T-helper 1 cell treated with Interleukin-12 subunit alpha and Interleukin-12 subunit beta and Interleukin-4 antibody, amounts not matched to agents 30 μg/mL and 1 μg/mL, for 36 hours (primary cell): Measurements from ENCODE around the gene OSGEP.

Experiments used
- H3K27ac Mint-ChIP-seq: one replicate; pipeline ENCODE4 v1.8.0; 2021; ENCODE audit warnings: mild to moderate bottlenecking, mixed read lengths
- H3K27me3 Mint-ChIP-seq: one replicate; pipeline ENCODE4 v1.8.0; 2021; ENCODE audit warnings: low read depth, mixed read lengths
- H3K36me3 Mint-ChIP-seq: one replicate; pipeline ENCODE4 v1.8.0; 2021; ENCODE audit warnings: low read depth, mixed read lengths
- H3K4me1 Mint-ChIP-seq: one replicate; pipeline ENCODE4 v1.8.0; 2021; ENCODE audit warnings: low read depth, mixed read lengths
- H3K4me3 Mint-ChIP-seq: one replicate; pipeline ENCODE4 v1.8.0; 2021; ENCODE audit warnings: mild to moderate bottlenecking, moderate library complexity, mixed read lengths
- H3K9me3 Mint-ChIP-seq: one replicate; pipeline ENCODE4 v1.8.0; 2021; ENCODE audit warnings: mixed read lengths

The OSGEP gene

DNA sequence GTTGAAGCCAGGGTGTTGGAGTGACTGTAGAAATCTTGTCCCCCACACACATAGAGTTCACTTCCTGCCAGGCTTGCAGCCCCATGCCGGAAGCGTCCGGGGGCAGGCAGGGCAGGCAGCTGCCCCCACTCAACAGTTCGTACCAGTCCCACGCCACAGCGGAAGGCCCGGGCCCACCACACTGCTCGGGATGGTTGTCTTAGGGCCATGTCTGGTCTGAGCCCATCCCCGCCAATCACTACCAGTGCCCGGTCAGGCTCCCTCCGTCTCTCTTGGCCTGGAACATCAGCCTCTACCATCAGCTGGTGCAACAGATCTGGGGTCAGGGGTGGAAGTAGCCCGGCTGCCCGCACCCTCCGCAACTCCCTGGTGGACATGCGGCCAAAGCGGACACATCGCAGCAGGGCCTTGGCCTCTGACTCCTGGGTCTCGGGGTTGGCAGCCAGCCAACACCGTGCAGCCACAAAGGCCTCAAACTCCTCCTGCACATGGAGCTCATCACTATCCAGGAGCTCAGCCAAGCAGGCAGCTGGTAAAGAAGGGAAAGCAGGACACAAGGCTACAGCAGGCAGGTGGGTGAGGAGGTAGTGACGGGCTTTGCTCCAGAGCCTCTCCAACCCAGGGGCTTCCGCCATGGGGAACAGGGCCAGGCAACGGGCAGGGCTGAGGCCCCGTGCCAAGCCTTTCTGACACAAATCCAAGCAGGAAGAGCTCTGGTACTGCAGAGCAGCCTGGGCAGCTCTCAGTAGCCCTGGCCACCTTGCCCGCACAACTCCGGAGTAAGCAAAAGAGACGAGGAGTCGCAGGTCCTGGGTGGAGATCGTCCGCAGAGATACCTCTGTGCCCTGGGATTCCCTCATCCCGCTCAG is 24.6 kb downstream of the OSGEP start:
- H3K36me3 Mint-ChIP-seq, result no peaks in the 10 kb centered on the region
- H3K9me3 Mint-ChIP-seq, result no peaks in the 10 kb centered on the region
- no peaks in the 10 kb centered on the region for H3K27me3 Mint-ChIP-seq
- H3K27ac Mint-ChIP-seq, result no peak overlapping the region
- no peak overlapping the region for H3K4me3 Mint-ChIP-seq
- H3K4me1 Mint-ChIP-seq, result peaks cover 17% of the 10 kb centered on the region

DNA sequence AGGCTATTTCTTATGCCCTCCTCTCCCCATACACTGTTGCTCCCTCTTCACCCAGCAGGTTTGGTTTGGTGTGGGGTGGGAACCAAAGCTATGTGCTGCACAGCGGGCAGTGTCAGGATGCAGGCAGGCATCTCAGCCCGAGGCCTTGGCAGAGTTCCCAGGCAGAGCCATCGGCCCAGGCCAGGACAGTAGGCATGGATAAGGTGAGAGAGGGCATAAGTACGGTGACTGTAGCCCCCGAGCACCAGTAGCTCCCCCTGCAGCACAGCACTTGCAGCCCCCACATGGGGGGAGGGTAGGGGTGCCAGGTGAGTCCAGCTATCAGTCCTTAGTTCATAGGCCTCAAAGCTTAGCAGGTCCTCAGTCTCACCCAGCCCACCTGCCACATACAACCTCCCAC is 25.8 kb downstream of the OSGEP start:
- Mint-ChIP-seq H3K4me1 (peaks cover 17% of the 10 kb centered on the region), H3K4me3 (no peak overlapping the region), H3K9me3 (no peaks in the 10 kb centered on the region), H3K27ac (no peak overlapping the region), H3K36me3 (no peaks in the 10 kb centered on the region), H3K27me3 (no peaks in the 10 kb centered on the region)

DNA sequence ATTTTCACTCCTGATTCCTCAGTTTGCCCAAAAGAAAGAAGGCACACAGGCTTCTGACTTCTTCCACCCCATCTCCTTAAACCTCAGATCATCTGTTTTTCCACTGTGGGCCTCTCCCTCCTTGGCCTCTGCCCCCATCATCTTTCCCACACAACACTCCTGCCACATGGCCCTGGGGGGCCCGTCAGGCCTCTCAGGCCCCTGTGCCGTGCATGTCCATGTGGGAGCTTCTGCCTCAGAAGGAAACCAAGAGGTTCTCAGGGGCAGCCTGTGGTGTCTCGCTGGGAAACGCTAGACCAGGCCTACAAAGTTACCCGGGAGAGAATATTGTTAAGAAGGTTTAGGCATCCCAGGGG is 26.6 kb downstream of the OSGEP start:
- Mint-ChIP-seq H3K4me3 (peak overlapping the region; percentile 19), H3K27ac (peak overlapping the region; percentile 66), H3K36me3 (no peaks in the 10 kb centered on the region), H3K27me3 (no peaks in the 10 kb centered on the region), H3K4me1 (peaks cover 17% of the 10 kb centered on the region), H3K9me3 (no peaks in the 10 kb centered on the region)

DNA sequence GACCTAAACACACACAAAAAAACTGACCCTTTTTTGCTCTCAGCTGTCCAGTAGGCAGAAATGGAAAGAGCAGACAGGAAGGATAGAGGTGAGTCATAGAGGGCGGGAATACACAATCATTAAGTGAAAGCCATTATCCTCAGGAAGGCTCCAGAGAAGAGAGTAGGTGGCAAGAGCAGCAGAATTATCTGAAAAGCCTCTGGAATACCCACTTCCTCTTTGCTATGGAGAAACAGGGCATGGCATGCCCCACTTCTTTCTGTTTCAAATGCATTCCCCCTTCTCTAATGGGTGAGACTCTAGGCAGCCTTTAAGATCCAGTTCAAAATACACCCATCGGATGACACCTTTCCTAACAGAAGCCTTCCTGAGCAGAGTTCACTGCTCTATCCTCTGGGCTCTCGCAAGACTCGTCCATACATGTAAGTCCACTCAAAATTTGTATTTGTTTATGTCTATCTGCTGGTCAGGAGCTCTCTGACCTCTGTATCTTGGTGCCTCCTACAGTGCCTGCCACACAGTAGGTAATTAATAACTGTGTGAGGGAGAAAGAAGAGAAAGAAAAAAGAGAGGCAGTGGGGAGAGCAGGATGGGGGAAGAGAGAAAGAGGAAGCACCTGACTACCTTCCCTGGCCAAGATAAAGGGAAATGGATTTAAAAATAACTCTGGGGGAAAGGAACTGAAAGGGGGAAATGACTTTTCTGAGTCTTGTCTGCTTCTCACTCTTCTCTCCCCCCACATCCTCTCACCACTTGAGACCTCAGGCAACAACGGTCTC is 27.2 kb downstream of the OSGEP start:
- no peaks in the 10 kb centered on the region for H3K27me3 Mint-ChIP-seq
- no peaks in the 10 kb centered on the region for H3K36me3 Mint-ChIP-seq
- H3K4me3 Mint-ChIP-seq, result peak overlapping the region; percentile 19
- H3K27ac Mint-ChIP-seq, result peak overlapping the region; percentile 66
- H3K4me1 Mint-ChIP-seq, result peaks cover 17% of the 10 kb centered on the region
- H3K9me3 Mint-ChIP-seq, result no peaks in the 10 kb centered on the region

DNA sequence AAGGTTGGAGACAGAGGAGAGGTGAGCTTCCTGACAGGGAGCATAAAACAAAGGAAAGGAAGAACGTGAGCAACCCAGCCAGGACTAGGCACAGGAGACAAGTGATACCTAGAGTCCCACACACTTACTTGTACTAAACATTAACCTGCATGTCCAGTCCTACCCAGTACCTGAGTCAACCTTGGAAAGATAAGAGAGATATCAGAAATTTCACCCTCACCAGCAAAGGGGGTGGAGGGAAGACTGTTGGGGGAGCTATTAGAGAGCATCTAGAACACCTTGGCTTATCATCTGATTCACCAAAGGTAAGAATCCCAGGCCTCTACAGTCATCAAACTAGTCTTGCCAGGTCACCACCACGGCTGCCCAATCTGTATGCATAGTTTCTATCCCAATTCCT is 29.8 kb downstream of the OSGEP start:
- Mint-ChIP-seq H3K4me1 (peaks cover 17% of the 10 kb centered on the region), H3K27ac (no peak overlapping the region), H3K27me3 (no peaks in the 10 kb centered on the region), H3K4me3 (no peak overlapping the region), H3K36me3 (no peaks in the 10 kb centered on the region), H3K9me3 (no peaks in the 10 kb centered on the region)

DNA sequence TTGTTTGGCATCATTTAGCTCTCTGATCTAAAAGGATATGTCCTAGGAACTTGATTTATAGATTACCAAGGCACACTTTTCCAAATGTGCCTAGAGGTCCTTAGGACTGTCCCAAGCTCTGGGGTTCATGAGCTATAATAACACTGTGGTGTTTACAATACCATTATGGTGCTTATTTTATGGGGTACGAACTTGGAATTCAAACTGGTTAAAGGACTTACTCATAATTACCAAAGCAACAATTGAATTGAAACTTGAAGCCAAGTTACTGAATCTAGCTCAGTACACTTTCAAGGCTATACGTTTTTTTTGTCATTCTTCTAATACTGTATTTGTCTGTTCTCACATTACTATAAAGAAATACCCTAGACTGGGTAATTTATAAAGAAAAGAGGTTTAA is 31.7 kb downstream of the OSGEP start:
- Mint-ChIP-seq H3K4me1 (peaks cover 8% of the 10 kb centered on the region), H3K27ac (no peak overlapping the region), H3K9me3 (no peaks in the 10 kb centered on the region), H3K4me3 (no peak overlapping the region), H3K27me3 (no peaks in the 10 kb centered on the region), H3K36me3 (no peaks in the 10 kb centered on the region)

DNA sequence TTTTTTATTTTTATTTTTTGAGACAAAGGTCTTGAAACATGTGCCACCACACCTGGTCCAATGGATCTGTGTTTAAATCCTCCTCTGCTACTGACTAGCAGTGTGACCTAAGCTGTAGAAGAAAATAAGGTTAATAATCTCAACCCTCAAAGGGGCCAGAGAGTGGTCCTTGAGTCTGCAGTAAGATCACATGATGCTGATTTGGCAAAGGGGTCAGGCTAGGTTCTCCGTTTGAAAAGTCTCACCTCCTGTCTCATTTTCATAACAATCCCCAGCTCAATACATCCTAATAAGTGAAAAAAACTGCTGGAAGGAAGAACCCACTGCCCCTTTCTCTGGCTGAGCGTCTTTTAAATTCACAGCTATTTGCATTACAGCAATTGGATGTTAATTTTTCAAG is 33.3 kb downstream of the OSGEP start:
- Mint-ChIP-seq H3K4me3 (no peak overlapping the region), H3K9me3 (no peaks in the 10 kb centered on the region), H3K27me3 (no peaks in the 10 kb centered on the region), H3K36me3 (no peaks in the 10 kb centered on the region), H3K4me1 (no peaks in the 10 kb centered on the region), H3K27ac (no peak overlapping the region)

DNA sequence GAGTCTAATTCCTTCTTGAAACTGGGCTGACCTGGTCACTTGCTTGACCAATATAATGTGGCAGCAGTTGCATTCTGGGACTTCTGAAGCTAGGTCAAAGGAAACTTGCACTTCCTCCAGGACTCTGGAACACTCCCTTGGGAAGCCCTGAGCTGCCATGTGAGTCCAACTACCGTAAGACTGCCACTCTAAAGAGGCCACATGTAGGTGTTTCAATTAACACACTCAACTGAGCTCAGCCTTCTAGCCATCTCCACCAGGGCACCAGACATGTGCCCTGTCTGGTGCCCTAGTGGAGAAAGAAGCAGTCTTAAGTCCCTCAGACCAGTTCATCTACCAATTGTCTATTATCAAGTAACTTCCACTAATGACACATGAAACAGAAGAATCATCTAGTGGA is 35.2 kb downstream of the OSGEP start:
- Mint-ChIP-seq H3K4me1 (peaks cover 5% of the 10 kb centered on the region), H3K27ac (no peak overlapping the region), H3K27me3 (no peaks in the 10 kb centered on the region), H3K4me3 (no peak overlapping the region), H3K36me3 (no peaks in the 10 kb centered on the region), H3K9me3 (no peaks in the 10 kb centered on the region)

DNA sequence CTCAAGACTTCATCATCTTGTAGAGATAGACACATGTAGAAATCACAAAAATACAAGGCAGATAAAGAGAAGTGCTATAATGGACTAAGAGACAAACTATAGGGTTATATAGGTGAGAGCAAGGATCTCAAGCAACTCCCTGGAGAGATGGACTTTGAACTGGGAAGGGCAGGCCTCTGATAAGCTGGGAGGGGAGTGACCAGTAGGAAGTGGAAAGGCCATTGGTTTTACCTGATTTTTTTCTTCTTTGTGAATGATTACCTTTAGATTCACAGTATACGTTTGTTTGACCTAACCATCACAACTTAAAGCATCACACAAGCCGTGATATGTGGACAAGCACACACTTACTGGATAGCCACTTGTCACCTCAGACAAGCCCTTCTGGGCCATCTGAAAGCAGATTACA is 36.1 kb downstream of the OSGEP start:
- Mint-ChIP-seq H3K27ac (no peak overlapping the region), H3K4me3 (no peak overlapping the region), H3K36me3 (peaks cover 1% of the 10 kb centered on the region), H3K27me3 (no peaks in the 10 kb centered on the region), H3K9me3 (no peaks in the 10 kb centered on the region), H3K4me1 (peaks cover 12% of the 10 kb centered on the region)

DNA sequence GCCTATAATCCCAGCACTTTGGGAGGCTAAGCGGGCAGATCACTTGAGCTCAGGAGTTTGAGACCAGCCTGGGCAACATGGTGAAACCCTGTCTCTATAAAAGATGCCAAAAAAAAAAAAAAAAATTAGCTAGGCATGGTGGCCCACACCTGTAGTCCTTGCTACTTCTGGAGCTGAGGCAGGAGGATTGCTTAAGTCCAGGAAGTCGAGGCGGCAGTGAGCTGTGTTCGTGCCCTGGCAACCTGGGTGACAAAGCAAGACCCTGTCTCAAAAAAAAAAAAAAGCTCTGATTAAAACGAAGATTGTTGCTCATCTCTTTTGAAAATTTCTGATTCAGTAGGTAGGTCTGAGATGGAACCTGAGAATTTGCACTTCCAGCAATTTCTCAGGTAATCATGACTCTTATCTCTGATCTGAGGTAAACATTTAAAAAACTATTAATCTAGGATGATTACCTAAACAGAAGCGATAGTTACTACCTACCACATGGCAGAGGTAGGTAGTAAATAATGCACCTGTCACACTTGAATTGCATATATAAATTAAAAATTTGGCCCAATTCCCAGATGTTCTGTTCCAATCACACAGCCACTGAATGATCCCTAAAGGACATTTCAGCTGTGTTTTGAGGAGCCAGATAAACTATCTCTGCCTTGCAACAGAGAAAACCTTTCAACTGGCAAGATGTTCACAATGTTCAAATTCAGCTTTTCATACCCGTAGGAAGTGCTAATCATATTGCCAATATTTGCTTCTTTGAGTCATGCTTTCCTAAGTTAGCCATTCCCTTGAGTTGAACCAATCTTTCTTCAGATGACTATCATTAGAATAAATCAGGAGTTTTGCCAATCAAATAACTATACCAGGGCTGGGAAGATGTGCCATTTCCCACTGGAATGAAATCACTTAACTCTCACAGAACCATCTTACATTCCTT is 37.1 kb downstream of the OSGEP start:
- Mint-ChIP-seq H3K4me1 (peaks cover 13% of the 10 kb centered on the region), H3K4me3 (no peak overlapping the region), H3K27ac (no peak overlapping the region)

DNA sequence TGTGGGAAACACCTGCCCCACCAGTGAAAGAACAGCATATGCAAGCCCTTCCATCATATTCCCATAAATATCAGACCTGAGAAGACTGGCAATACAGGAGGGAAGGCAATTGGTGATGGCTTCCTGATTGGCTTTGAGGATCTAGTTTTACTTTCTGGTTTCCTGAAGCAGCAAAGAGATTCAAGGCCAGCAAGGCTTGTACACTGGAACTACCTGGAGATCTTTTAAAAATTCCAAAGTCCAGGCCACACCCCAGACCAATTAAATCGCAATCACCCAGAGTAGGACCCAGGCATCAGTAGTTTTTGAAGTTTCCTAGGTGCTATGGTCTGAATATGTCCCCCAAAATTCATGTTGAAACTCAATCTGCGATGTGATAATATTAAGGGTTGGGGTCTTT is 38.4 kb downstream of the OSGEP start:
- H3K4me3 Mint-ChIP-seq, result no peak overlapping the region
- no peak overlapping the region for H3K27ac Mint-ChIP-seq
- peaks cover 21% of the 10 kb centered on the region for H3K4me1 Mint-ChIP-seq
- H3K27me3 Mint-ChIP-seq, result no peaks in the 10 kb centered on the region
- no peaks in the 10 kb centered on the region for H3K9me3 Mint-ChIP-seq
- peaks cover 3% of the 10 kb centered on the region for H3K36me3 Mint-ChIP-seq

More for the DNA sequence above, 37.1 kb downstream of the OSGEP start:
- no peaks in the 10 kb centered on the region for H3K27me3 Mint-ChIP-seq
- H3K9me3 Mint-ChIP-seq, result no peaks in the 10 kb centered on the region
- H3K36me3 Mint-ChIP-seq, result peaks cover 1% of the 10 kb centered on the region

DNA sequence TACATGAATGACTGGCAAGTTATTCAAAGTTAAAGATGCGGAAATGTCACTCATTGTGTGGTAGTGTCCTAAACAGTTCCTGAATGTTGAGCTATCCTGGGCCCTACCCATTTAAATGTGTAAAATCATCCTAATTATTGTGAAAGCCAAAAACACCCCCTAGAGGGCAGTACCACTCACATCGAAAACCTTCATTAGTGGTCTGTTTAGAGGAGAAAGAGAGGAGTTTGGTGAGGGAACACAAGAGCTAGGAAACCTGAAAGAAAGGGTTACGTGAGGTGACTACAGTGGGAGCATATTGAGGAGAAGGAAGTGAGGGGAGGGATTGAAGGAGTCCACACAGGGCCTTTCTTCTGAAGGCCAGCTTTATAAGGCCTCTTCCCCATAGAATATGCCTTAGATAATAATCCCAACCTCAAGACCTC is 38.8 kb downstream of the OSGEP start:
- peaks cover 24% of the 10 kb centered on the region for H3K4me1 Mint-ChIP-seq
- H3K27me3 Mint-ChIP-seq, result no peaks in the 10 kb centered on the region
- H3K9me3 Mint-ChIP-seq, result no peaks in the 10 kb centered on the region
- H3K4me3 Mint-ChIP-seq, result no peak overlapping the region
- H3K36me3 Mint-ChIP-seq, result peaks cover 3% of the 10 kb centered on the region
- H3K27ac Mint-ChIP-seq, result peak overlapping the region; percentile 11

DNA sequence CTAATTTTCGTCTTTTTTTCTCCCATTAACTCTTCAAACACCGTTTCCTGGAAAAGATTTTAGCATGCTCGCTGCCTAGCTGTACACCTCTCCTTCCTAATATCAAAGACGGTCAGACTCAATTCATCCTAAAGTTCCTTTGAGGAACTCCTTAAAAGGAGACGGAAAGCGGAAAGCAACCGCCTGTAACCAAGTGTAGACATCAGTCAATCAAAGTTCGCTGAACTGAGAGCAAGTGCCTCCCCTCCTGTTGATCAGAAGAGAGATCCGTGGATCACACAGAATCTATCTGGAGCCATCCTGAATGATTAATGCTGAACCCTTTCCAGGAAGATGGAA is 40.9 kb downstream of the OSGEP start:
- H3K36me3 Mint-ChIP-seq, result peaks cover 5% of the 10 kb centered on the region
- no peaks in the 10 kb centered on the region for H3K27me3 Mint-ChIP-seq
- no peaks in the 10 kb centered on the region for H3K9me3 Mint-ChIP-seq
- peaks cover 30% of the 10 kb centered on the region for H3K4me1 Mint-ChIP-seq
- peak overlapping the region; percentile 99 for H3K4me3 Mint-ChIP-seq
- H3K27ac Mint-ChIP-seq, result peak overlapping the region; percentile 96
